IPS DF 6.9 (cell line): Measurements from ENCODE around the gene TGFB2.

Experiments
- DNase-seq: peaks from one replicate; pipeline ENCODE4 v3.0.0-alpha.2; 2013; ENCODE audit warnings: low read depth, low spot score
- H3K27ac ChIP-seq: one replicate; pipeline ENCODE4 v1.5.1; 2013; ENCODE audit warnings: low read length, control low read depth
- H3K27me3 ChIP-seq: 2 replicates; pipeline ENCODE4 v1.6.1; 2013; ENCODE audit warnings: mild to moderate bottlenecking, low read length; ENCODE audit not compliant: control insufficient read depth, insufficient read depth
- H3K36me3 ChIP-seq: 2 replicates; pipeline ENCODE4 v1.6.1; 2013; ENCODE audit warnings: low read length; ENCODE audit not compliant: control insufficient read depth, insufficient read depth
- H3K4me1 ChIP-seq: 2 replicates; pipeline ENCODE4 v1.6.1; 2013; ENCODE audit warnings: low read length; ENCODE audit not compliant: control insufficient read depth, insufficient read depth
- H3K4me3 ChIP-seq: 2 replicates; pipeline ENCODE4 v1.5.1; 2013; ENCODE audit warnings: mild to moderate bottlenecking, low read length
- H3K9me3 ChIP-seq: 2 replicates; pipeline ENCODE4 v1.6.1; 2013; ENCODE audit warnings: low read length, inconsistent platforms; ENCODE audit not compliant: control insufficient read depth, insufficient read depth
- WGBS: extraction: QIAGEN DNeasy Blood & Tissue Kit; methylation state at CpG from one replicate; pipeline ENCODE4 v1.1.7; 2013; ENCODE audit warnings: mixed read lengths, missing lambda C conversion rate; ENCODE audit not compliant: insufficient read length, insufficient coverage; 5-methylcytosine and 5-hydroxymethylcytosine counted together

TGFB2 gene

GRCh38 chr1:218456444-218456843 is 111.3 kb downstream of the TGFB2 start:
- no CpG with 5 or more reads among the region's 3 CpGs for WGBS
- Histone ChIP-seq H3K4me3 (no peak overlapping the region), H3K27me3 (no peaks in the 10 kb centered on the region), H3K27ac (no peak overlapping the region), H3K4me1 (peaks cover 5% of the 10 kb centered on the region; the same call in 1 of the 2 replicates), H3K9me3 (no peaks in the 10 kb centered on the region), H3K36me3 (no peaks in the 10 kb centered on the region)
- DNase-seq, result no peak

- Histone ChIP-seq H3K27me3 (no peaks in the 10 kb centered on the region), H3K4me1 (peaks cover 5% of the 10 kb centered on the region; the same call in 1 of the 2 replicates), H3K4me3 (no peak overlapping the region), H3K9me3 (no peaks in the 10 kb centered on the region), H3K27ac (no peak overlapping the region), H3K36me3 (no peaks in the 10 kb centered on the region)
- no peak for DNase-seq
- WGBS, result no CpG with 5 or more reads among the region's 8 CpGs
These were observed 114.3 kb downstream of the TGFB2 start for GRCh38 chr1:218459450-218459849.

- H3K27ac ChIP-seq, result no peak overlapping the region
- H3K36me3 ChIP-seq, result no peaks in the 10 kb centered on the region
- H3K9me3 ChIP-seq, result no peaks in the 10 kb centered on the region
- H3K4me1 ChIP-seq, result peaks cover 5% of the 10 kb centered on the region; the same call in 1 of the 2 replicates
- no peak overlapping the region for H3K4me3 ChIP-seq
- WGBS, result no CpG with 5 or more reads among the region's 6 CpGs
- peak; percentile 58 for DNase-seq
- H3K27me3 ChIP-seq, result no peaks in the 10 kb centered on the region
These were observed 115.0 kb downstream of the TGFB2 start for GRCh38 chr1:218459878-218460711.

- WGBS, result no CpG with 5 or more reads among the region's 1 CpG
- Histone ChIP-seq H3K27me3 (no peaks in the 10 kb centered on the region), H3K4me3 (no peak overlapping the region), H3K4me1 (peaks cover 5% of the 10 kb centered on the region; the same call in 1 of the 2 replicates), H3K36me3 (no peaks in the 10 kb centered on the region), H3K9me3 (no peaks in the 10 kb centered on the region), H3K27ac (no peak overlapping the region)
- no peak for DNase-seq
These were observed 116.2 kb downstream of the TGFB2 start for GRCh38 chr1:218461351-218461750.

GRCh38 chr1:218462116-218462515 is 117.0 kb downstream of the TGFB2 start:
- Histone ChIP-seq H3K27me3 (no peaks in the 10 kb centered on the region), H3K27ac (no peak overlapping the region), H3K4me1 (peaks cover 5% of the 10 kb centered on the region; the same call in 1 of the 2 replicates), H3K36me3 (no peaks in the 10 kb centered on the region), H3K9me3 (no peaks in the 10 kb centered on the region), H3K4me3 (no peak overlapping the region)
- DNase-seq, result no peak
- no CpG with 5 or more reads among the region's 4 CpGs for WGBS

- peaks cover 5% of the 10 kb centered on the region; the same call in 1 of the 2 replicates for H3K4me1 ChIP-seq
- no peaks in the 10 kb centered on the region for H3K9me3 ChIP-seq
- 100% methylated on average over 1 of the region's 2 CpGs for WGBS
- no peak for DNase-seq
- H3K36me3 ChIP-seq, result no peaks in the 10 kb centered on the region
- H3K27ac ChIP-seq, result no peak overlapping the region
- H3K27me3 ChIP-seq, result no peaks in the 10 kb centered on the region
- H3K4me3 ChIP-seq, result no peak overlapping the region
These were observed 117.5 kb downstream of the TGFB2 start for GRCh38 chr1:218462587-218462986.

- no peak overlapping the region for H3K27ac ChIP-seq
- no CpG with 5 or more reads among the region's 14 CpGs for WGBS
- H3K9me3 ChIP-seq, result no peaks in the 10 kb centered on the region
- no peak overlapping the region for H3K4me3 ChIP-seq
- H3K36me3 ChIP-seq, result no peaks in the 10 kb centered on the region
- peaks cover 5% of the 10 kb centered on the region; the same call in 1 of the 2 replicates for H3K4me1 ChIP-seq
- no peaks in the 10 kb centered on the region for H3K27me3 ChIP-seq
- DNase-seq, result no peak
These were observed 118.3 kb downstream of the TGFB2 start for GRCh38 chr1:218463194-218464156.

- DNase-seq, result no peak
- no peaks in the 10 kb centered on the region for H3K27me3 ChIP-seq
- no peak overlapping the region for H3K27ac ChIP-seq
- no CpG with 5 or more reads among the region's 2 CpGs for WGBS
- no peaks in the 10 kb centered on the region for H3K36me3 ChIP-seq
- H3K4me3 ChIP-seq, result no peak overlapping the region
- no peaks in the 10 kb centered on the region for H3K9me3 ChIP-seq
- H3K4me1 ChIP-seq, result no peaks in the 10 kb centered on the region; the same call in 1 of the 2 replicates
These were observed 119.7 kb downstream of the TGFB2 start for GRCh38 chr1:218464871-218465270.

GRCh38 chr1:218466341-218467010 is 121.3 kb downstream of the TGFB2 start:
- no CpG with 5 or more reads among the region's 6 CpGs for WGBS

More at GRCh38 chr1:218466341-218467010, 121.3 kb downstream of the TGFB2 start:
- Histone ChIP-seq H3K36me3 (no peaks in the 10 kb centered on the region), H3K27me3 (no peaks in the 10 kb centered on the region), H3K4me1 (no peaks in the 10 kb centered on the region), H3K9me3 (no peaks in the 10 kb centered on the region), H3K27ac (no peak overlapping the region), H3K4me3 (no peak overlapping the region)
- DNase-seq, result no peak
